GM04504 (cell line): ENCODE data around the gene GALNT15.

Experiments used
- DNase-seq: peaks from one replicate; pipeline ENCODE4 v3.0.0-alpha.2; 2012; ENCODE audit warnings: low read depth

Gene GALNT15

DNA sequence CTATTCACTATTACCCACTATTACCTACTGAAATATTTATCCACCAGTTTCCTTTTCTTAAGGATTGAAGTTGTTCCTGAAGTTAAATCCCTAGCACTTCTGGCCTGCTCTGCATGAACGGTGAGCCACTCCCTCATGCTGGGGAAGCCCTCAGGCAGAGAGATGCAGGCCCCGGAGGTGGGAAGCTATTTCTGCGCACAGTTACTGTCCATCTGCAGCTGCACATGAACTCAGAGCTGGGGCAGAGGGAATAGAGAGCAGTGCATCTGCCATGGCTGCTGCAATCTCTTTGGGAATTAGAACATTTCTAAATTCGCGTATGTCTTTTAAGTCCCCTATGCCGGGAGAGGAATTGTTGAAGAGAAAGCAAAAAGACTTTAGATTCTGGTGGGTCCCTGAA is 6.3 kb upstream of the GALNT15 start:
- DNase-seq: no peak

DNA sequence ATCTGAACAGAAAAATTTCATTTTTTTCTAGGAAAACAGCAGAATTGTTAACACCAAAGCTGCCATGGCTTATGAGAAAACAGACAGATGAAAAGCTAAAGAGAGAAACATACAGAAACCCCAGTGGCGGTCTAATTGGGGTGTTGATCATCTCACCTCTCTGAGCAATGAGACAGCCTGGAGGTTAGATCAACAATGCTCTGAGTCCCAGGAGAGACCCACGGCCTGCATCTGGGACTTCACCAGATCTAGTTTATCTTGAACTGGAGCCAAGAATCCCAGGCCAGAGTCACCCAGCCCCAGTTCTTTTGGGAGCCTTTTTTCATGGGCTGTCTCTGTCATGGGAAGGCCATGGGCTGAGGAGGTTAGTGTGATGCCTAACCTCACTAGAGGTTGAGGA is 3.5 kb upstream of the GALNT15 start:
- no peak for DNase-seq

DNA sequence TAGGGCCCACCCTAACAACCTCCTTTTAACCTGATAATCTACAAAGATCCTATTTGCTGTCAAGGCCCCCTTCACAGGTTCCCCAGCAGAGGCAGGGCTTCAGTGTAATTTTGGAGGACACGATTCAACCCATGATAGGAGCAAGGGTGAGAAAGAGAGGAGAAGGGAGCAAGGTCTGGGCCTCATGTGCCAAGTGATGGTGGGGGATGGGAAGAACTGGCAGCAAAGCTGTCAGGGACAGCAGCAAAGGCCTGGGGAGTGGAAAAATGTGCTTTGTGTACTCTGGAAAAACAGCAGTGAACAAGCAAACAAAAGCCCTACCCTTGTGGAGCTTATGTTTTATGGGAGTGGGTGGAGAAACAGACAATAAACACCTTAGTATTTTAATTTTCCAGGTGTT is 2.7 kb upstream of the GALNT15 start:
- DNase-seq: no peak

DNA sequence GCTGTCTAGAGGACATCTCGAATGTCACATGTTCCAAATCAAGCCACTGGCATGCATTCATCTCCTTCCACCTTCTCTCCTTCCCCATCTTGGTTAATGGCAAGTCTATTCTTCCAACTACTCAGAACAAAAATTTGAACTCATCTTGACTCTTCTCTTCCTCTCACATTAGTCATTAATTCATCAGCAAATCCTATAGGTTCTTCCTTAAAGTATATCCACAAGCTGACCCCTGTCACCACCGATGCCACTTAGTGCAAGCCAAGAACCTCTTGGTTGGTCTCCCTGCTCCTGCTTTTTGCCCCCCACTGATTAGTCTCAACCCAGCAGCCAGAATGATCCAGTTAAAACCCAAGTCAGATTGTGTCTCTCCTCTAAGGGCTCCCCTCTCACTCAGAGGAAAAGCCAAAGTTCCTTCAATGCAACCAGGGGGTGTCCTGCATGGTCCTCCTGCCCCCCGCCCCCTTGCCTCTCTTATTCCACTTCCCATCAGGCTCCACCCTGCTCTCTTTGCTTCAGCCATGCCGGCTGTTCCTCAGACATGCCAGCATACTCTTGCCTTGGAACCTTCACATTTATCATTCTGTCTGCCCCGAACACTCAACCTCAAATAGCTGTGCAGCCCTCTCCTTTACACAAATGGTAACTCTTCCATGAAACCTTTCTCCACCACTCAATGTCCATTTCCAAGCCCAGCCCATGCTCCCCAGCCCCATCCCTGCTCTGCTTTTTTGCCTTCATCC is 1.0 kb upstream of the GALNT15 start:
- no peak for DNase-seq

DNA sequence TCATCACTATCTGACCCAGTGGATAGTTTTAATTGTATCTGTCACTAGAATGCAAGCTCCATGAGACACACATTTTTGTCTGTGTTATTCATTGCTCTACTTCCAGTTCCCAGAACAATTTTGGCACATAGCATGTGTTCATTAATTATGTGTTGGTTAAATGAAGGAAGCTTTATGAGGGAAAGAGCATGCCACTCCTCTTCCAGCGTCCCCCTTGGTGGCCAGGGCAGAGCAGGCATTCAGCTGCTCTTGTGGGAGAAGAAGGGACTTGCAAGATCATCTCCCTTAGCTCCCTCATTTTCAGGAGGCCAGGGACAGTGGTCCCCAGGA is 489 bp upstream of the GALNT15 start:
- peak; percentile 61 for DNase-seq

DNA sequence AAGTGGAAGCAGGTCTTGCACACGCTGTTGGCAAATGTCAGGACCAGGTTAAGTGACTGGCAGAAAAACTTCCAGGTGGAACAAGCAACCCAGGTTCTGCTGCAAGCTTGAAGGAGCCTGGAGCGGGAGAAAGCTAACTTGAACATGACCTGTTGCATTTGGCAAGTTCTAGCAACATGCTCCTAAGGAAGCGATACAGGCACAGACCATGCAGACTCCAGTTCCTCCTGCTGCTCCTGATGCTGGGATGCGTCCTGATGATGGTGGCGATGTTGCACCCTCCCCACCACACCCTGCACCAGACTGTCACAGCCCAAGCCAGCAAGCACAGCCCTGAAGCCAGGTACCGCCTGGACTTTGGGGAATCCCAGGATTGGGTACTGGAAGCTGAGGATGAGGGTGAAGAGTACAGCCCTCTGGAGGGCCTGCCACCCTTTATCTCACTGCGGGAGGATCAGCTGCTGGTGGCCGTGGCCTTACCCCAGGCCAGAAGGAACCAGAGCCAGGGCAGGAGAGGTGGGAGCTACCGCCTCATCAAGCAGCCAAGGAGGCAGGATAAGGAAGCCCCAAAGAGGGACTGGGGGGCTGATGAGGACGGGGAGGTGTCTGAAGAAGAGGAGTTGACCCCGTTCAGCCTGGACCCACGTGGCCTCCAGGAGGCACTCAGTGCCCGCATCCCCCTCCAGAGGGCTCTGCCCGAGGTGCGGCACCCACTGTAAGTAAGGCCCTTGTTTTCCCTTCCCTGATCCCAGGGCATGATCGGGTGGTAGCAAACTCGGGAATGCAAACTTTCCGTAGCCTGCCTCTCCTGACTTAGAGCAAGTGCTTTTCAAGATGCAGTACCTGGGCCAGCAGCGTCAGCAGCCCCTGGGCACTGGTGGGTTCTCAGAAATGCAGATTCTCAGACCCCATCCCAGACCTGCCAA is 759 bp downstream of the GALNT15 start:
- no peak for DNase-seq

DNA sequence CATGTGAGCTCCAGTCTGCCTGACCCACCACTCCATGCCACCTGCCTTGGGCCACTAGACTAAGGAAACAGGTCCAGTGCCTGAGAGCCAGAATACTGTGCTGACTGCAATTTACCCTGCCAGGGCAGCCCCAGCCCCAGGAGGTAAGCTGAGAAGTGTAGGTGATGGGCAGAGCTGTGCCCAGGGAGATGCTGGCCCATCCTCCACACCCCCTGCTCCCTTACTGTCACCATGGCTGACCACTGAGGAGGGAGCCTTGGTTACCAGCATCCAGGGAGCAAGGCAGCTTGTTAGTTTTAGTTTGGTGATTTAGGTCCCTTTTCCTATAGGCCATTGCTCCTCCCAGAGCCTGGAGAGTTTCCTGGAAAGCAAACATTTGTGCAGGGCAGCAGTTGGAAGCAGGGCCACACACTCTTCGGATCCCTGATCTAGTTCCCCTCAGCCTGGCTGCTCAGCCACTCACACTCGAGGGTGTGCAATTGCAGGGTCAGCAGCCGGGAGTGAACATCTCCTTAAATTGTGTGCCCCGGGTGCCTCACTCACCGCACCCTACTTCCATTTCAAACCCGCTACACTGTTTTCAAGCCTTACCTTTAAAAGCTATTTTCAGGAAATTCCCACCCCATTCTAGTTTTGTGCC is 2.0 kb downstream of the GALNT15 start:
- no peak for DNase-seq

DNA sequence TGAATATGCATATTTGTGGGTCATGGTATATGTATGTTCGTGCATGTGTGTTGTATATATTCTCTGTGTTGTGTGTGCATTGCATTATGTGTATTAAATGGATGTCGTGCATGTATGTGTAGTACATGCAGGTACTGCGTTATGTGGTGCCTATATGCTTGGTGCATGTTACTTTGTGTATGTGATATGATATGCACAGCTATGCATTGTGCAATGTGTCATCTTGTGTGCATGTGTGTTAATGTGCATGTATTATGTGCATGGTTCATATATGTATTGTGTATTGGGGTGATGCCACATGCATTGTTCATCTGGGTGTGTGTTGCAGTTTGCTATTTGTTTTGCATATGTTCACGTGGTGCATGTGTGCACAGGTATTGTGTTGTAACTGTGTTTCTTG is 2.9 kb downstream of the GALNT15 start:
- DNase-seq: no peak

DNA sequence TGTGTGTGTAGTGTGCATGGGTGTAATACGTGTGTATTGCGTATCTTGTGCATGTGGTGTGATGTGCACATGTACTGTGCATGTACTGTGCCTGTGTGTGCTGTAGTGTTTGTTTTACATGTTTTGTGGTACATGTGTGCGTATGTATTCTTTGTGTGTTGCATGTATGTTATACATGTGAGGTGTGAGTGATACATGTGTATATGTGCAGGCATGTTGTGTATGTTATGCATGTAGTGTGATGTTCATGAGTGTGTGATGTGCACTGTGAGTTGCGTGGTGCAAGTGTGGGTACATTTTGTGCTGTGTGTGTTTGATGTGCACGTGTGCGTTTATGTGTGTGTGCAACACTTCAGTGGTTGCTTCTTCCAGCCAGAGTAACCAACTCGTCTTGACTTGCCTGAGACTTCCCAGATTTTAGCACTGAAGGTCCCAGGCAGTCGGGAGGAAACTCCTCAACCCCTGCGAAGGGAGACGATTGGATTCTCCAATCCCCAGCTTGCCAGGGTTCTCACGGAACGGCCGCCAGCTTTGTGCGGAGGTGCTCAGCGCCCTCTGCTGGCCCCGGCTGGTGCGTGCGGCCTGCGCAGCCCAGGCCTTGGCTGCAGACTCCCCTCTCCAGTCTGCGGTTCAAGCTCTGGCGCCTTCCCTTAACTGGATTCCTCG is 3.6 kb downstream of the GALNT15 start:
- peak; percentile 77 for DNase-seq

DNA sequence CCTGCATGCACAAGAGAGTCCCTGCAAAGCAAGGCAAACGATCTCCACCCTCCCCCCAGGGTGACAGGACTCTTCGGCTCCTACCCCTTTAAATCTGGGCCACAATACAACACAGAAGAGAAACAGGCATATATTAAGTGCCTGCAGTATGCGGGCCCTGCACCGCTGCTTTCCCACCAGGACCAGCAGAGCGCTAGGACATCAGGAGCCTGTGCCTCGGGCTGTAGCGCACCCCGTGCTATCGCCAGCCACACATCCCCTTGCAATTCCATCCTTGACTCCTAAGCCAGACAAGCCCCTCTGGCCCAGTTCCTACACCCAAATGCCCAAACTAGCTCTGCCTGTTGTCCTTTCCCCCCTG is 4.1 kb downstream of the GALNT15 start:
- DNase-seq: no peak

DNA sequence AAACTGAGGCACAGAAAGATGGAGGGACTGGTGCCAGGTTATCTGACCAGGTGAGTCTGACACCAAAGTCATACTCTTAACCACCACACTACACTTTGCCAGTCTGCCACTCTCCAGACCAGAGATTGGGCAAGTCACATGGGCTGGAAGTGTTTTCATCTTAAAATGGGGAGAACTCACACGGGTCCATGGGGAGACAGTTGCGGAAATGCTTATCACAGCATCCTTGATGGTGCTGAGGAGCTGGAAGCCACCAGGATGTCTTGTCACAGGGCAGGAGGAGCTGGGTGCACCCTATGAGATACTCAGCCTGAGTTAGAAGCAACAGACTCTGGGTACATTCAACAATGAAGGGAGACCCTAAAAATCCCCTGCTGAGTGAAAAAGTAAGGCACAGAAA is 4.8 kb downstream of the GALNT15 start:
- DNase-seq: no peak

DNA sequence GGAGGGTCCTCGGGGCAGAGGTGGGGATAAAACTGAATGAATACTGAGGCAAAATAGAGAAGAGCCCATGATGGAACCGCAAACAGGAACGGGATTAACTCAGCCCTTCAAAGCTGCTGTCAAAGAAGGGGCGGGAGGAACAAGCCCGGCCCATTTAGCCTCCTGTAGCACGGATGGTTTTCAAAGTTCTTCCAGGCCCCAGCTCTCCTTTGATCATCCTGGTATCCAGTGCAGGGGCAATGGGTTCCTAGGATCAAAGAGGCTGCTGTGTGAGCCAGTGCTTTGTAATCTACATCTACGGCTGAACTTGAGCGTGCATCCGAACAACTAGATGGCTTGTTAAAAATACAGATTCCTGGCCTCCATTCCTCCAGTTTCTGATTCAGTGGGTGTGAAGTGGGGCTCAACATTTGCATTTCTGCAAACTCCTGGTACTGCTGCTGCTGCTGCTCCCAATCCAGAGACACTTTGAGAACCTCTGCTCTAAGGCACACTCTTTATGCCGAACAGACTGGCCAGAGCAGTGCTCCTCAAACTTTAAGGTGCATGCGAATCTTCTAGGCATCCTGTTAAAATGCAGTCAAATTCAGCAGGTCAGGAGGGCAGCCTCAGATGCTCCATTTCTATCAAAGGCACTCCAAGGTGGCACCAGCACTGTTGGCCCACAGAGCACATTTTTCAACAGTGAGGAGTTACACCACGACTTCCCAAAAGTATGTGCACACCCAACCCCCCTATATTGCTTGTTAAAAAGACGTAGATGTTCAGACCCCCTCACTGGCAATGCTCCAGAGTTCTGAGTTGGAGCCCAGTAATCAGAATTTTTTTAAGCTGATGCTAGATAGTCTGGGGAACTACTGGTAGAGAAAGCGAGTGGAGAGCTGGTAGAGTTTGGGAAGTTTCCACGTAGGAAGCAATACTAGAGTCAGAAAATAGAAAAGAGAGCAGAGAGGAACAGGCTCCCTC is 5.6 kb downstream of the GALNT15 start:
- DNase-seq: no peak

DNA sequence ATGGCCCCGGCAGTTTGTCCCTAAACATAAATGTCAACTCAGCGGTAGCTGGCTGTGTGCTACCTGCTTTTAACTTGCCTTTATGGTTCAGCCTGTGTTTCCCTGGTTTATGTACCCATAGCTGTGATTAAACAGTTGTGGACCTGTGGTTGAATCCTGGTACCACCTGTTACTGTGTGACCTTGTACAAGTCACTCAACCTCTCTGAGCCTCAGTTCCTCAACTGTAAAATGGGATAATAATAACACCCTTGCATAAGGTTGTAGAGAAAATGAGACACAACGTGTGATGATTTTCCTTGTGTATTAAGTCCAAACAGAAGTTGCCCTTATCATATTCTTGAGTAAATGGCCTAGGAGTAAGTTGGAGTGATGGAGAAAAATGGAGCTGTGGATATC is 6.3 kb downstream of the GALNT15 start:
- no peak for DNase-seq

DNA sequence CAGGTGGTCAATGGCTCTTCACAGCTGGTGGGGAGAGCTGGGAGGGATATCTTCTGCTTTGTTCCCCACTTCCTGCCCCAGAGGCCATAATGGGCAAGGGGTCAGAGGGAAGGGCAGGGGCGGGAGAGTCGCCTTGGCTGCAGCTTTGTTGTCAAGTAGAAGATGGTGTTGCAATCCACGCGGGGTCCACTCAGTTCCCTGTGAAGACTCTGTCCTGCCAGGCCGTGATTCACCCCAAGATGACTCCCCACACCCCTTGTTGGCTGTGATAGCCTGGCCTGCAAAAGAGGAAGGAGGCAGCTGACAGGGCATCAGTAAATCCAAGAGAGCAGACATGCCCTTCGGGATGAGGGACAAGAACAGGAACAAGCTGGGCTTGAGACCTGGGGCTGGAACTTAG is 6.9 kb downstream of the GALNT15 start:
- peak; percentile 48 for DNase-seq

DNA sequence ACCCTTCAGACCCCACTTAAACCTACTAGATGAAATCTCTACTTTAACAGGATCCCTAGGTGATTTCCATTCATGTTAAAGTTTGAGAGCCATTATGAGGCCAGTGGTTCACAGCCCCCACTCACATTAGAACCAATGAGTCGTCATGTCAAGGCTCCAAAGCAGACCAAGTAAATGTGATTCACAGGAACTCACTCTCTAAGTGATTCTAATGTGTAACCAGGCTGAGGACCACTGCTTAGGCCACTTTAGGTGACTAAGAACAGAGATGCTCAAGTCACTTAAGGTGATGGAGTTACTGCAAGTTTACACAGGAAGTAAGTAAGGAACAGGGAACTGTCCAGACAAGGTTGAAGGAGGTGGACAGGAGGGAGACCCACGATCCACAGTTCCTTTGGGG is 7.7 kb downstream of the GALNT15 start:
- no peak for DNase-seq

DNA sequence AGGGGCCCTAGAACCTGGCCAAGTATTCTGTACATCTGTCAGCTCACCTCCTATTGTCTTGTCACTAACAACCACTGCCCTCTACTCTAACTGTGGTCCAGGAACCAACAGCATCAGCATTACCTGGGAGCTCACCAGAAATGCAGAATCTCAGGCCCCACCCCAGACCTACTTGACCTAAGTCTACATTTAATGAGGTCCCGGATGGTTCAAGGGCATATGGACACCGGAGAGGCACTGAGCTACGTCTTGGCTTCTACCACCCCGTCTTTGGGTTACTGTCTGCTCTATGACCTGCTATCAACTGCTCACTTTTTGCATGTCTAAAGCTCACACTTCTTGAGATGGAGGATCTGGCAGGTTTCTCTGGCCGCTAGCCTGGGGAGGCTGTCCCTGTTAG is 8.1 kb downstream of the GALNT15 start:
- no peak for DNase-seq

DNA sequence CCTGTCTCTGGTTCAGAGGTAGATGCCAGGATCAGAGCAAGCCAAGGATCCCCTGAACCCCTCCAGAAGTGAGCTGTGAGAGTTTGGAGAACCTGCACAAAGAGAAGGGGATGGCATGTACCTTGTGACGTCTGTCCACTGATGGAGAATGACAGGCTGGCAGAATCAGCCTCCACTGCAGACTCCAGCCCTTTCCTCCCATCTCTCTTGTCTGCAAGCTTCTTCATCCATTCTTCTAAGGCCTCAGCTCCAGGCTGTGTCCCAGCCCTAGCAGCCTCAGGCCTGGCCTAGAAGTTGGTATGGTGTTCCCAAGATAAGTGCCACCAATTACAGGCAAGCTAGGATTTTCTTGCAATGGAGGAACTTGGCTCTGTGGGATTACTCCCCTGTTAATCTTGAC is 8.6 kb downstream of the GALNT15 start:
- DNase-seq: no peak

DNA sequence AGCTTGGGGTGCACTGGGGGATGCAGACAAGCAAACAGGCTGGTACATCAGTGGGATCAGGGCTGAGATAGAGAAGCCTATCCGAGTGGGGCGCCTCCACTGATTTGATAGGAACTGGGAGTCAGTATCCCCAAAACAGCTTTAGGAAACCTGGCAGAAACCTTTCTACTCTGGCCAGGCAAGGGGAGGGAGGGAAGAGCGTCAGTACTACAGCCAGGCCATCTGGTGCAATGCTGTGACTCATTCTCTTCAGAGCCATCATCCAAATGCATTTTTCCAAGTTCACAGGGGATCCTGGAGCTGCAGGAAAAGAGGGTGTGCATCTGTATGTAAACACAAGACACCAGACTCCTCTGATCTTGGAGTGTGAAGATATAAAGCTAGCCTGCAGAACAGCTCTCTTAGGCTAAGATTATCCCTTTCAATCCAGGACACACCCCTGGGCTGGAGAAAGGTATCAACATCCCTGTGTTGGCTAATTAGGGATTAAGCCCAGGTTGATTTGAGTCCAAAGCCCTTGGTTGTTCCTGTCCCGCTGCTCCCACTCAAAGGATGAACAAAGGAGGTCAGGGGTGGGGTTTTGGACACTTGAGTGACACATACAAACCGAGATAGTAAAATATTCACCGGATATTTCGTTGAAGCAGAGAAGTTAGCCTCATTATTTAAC is 9.3 kb downstream of the GALNT15 start:
- DNase-seq: peak; percentile 78

DNA sequence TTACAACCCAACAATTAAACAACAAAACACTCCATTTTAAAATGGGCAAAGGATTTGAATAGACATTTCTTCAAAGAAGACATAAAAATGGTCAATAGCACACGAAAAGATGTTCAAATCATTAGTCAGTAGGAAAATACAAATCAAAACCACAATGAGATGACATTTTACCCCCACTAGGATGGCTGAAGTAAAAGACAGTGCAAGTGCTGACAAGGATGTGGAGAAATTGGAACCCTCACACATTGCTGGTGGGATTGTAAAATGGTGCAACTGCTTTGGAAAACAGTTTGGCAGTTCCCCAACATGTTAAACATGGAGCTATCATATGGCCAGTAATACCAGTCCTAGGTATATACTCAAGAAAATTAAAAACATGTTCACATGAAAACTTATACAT is 11.6 kb downstream of the GALNT15 start:
- DNase-seq: no peak

DNA sequence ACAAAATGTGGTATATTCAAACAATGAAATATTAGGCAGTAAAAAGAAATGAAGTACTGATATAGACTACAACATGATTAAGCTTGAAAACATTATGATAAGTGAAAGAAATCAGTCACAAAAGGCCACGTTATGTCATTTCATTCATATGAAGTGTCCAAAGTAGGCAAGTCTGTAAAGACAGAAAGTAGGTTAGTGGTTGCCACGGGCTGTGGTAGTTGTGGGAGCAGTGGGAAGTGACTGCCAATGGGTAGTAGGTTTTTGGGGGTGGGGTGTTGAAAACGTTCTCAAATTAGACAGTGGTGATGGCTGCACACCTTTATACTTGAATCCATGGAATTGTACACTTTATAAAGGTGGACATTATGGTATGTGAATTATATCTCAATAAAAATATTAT is 12.1 kb downstream of the GALNT15 start:
- no peak for DNase-seq

DNA sequence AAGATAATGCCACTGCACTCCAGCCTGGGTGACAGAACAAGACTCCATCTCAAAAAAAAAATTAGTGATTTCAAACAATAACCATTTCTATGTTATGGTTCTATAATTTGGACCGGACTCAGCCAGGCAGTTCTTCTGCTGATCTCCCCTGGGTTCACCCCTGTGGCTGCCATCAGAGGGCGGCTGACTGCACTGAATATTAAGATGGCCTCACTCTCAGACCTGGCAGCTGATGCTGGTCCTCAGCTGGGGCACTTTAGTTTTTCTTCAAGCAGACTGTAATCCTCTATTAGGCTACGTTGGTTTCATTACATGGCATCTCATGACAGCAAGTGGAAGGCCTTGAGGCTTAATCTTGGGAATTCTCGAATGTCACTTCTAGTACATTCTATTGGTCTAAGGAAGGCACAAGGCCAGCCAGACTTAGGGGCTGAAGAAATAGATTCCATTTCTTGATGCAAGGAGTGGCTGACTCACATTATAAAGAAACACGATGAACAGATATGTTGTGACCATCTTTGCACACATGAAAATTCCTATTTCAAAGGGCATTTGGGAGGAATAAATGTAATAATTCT is 12.8 kb downstream of the GALNT15 start:
- no peak for DNase-seq
